ENCODE measurements around the gene SCP2.
"Not testable (repeated sequence)": the region's sequence is repeated elsewhere in the genome, so short reads cannot be mapped to it uniquely, and the experiment has no call there.

Gene SCP2

GRCh38 chr1:52915855-52916220, 11.2 kb upstream of the SCP2 start:
- DNase-seq, result no peak
- intact Hi-C loops (cut with DNase I), result no loop called here

- no peak for DNase-seq
- intact Hi-C loops (cut with DNase I), result no loop called here
Measured at GRCh38 chr1:52916241-52916975, 10.7 kb upstream of the SCP2 start.

- DNase-seq, result no peak
- intact Hi-C loops (cut with DNase I), result no loop called here
Measured at GRCh38 chr1:52917156-52917555, 9.9 kb upstream of the SCP2 start.

GRCh38 chr1:52917581-52917980, 9.5 kb upstream of the SCP2 start:
- intact Hi-C loops (cut with DNase I), result no loop called here
- no peak for DNase-seq

- no peak for DNase-seq
- intact Hi-C loops (cut with DNase I), result no loop called here
Measured at GRCh38 chr1:52918201-52918600, 8.9 kb upstream of the SCP2 start.

GRCh38 chr1:52919051-52919722, 7.9 kb upstream of the SCP2 start:
- intact Hi-C loops (cut with DNase I), result no loop called here

GRCh38 chr1:52919723-52920483, 7.2 kb upstream of the SCP2 start:
- intact Hi-C loops (cut with DNase I), result no loop called here
- no peak for DNase-seq

More at GRCh38 chr1:52919051-52919722, 7.9 kb upstream of the SCP2 start:
- no peak for DNase-seq

GRCh38 chr1:52920791-52921291, 6.2 kb upstream of the SCP2 start:
- peak in 20 of 42 donors; percentile 7 to 50 (median 30) for DNase-seq
- intact Hi-C loops (cut with DNase I), result no loop called here

- DNase-seq, result peak in 1 of 42 donors; percentile 41
- intact Hi-C loops (cut with DNase I), result no loop called here
Measured at GRCh38 chr1:52925571-52926005, 1.5 kb upstream of the SCP2 start.

GRCh38 chr1:52926864-52927211, 238 bp upstream of the SCP2 start:
- peak in 4 of 42 donors; percentile 1 to 22 (median 16) for DNase-seq
- intact Hi-C loops (cut with DNase I), result no loop called here

GRCh38 chr1:52928015-52928404, 934 bp downstream of the SCP2 start:
- intact Hi-C loops (cut with DNase I), result no loop called here
- peak in 6 of 42 donors; percentile 12 to 35 (median 23) for DNase-seq

GRCh38 chr1:52929019-52929418, 1.9 kb downstream of the SCP2 start:
- DNase-seq, result peak in 1 of 42 donors; percentile 5
- intact Hi-C loops (cut with DNase I), result no loop called here

- no peak for DNase-seq
- intact Hi-C loops (cut with DNase I), result no loop called here
Measured at GRCh38 chr1:52937433-52938182, 10.5 kb downstream of the SCP2 start.

GRCh38 chr1:52938183-52938451, 11.0 kb downstream of the SCP2 start:
- DNase-seq, result no peak

GRCh38 chr1:52943876-52944416, 16.9 kb downstream of the SCP2 start:
- intact Hi-C loops (cut with DNase I), result no loop called here
- DNase-seq, result no peak

More at GRCh38 chr1:52938183-52938451, 11.0 kb downstream of the SCP2 start:
- intact Hi-C loops (cut with DNase I), result no loop called here

GRCh38 chr1:52944566-52944965, 17.5 kb downstream of the SCP2 start:
- no peak for DNase-seq
- intact Hi-C loops (cut with DNase I), result no loop called here

- intact Hi-C loops (cut with DNase I), result no loop called here
- no peak for DNase-seq
Measured at GRCh38 chr1:52947490-52947889, 20.4 kb downstream of the SCP2 start.

GRCh38 chr1:52949602-52950001, 22.5 kb downstream of the SCP2 start:
- intact Hi-C loops (cut with DNase I); DNase-seq: not testable (repeated sequence)

GRCh38 chr1:52952112-52952511, 25.0 kb downstream of the SCP2 start:
- intact Hi-C loops (cut with DNase I), result no loop called here
- DNase-seq, result no peak

All from head of caudate nucleus (tissue), 42 donors.